Measurements from ENCODE around the gene PPIB.

DNA sequence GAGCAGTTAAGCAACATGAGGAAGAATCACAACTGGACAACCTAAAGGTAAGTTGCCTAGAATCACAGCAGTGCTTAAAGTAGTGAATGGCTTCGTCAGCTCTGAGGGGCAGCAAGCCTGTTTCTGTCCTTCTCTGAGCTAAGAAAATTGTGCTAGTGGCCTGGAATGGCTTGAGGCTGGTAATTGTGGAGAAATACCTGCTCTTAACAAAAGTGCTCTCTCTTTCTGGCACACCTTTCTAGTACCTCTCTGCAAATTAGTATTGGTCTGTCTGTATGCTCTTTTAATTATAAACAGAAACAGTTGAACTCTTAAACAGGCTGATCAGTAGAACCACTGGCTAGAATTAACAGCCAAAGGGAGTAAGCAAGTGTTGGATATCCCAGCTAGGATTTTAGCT is 55.5 kb downstream of the PPIB start:
- TF ChIP-seq, protein P1, sequence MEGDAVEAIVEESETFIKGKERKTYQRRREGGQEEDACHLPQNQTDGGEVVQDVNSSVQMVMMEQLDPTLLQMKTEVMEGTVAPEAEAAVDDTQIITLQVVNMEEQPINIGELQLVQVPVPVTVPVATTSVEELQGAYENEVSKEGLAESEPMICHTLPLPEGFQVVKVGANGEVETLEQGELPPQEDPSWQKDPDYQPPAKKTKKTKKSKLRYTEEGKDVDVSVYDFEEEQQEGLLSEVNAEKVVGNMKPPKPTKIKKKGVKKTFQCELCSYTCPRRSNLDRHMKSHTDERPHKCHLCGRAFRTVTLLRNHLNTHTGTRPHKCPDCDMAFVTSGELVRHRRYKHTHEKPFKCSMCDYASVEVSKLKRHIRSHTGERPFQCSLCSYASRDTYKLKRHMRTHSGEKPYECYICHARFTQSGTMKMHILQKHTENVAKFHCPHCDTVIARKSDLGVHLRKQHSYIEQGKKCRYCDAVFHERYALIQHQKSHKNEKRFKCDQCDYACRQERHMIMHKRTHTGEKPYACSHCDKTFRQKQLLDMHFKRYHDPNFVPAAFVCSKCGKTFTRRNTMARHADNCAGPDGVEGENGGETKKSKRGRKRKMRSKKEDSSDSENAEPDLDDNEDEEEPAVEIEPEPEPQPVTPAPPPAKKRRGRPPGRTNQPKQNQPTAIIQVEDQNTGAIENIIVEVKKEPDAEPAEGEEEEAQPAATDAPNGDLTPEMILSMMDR (IDR thresholded peaks at IDR 0.05) = no peak
- TF ChIP-seq POLR2A (IDR thresholded peaks at IDR 0.05) = no peak
